A549 (cell line): ENCODE results near the gene TP53RK. TPM values are rescaled to one million over a fixed set of nuclear protein-coding genes. Genes with fewer than 3 reads are reported as not detected.

Experiments
- ATAC-seq, 2 experiments: fragments of 200-7000 bp in 1 of 2; fragments of >200 bp in 1 of 2; cut with Nextera tagmentation in 1 of 2; cut with Tn5 transposase in 1 of 2; 3 replicates each; pipeline versions ENCODE4 v1.8.0 to v1.9.1; 2018 to 2020; ENCODE audit warnings: mild to moderate bottlenecking in 1 of 2, moderate library complexity in 1 of 2
- CTCF ChIA-PET: fragments of 300-600 bp; sonication (Branson Sonifier 250); formaldehyde crosslinking; extraction: SDS; loops from one replicate; lab custom pipeline; 2021; ENCODE audit warnings: antibody characterized with exemption, inconsistent platforms; lab: Yijun Ruan, JAX
- POLR2A ChIA-PET: fragments of 350-600 bp; formaldehyde crosslinking; extraction: SDS; loops from one replicate; lab custom pipeline; 2021; ENCODE audit warnings: antibody characterized with exemption, inconsistent platforms; lab: Yijun Ruan, JAX
- DNase-seq, 2 experiments: peaks; one replicate each; pipeline versions ENCODE4 v3.0.0 to v3.0.0-alpha.2; 2011 to 2016; ENCODE audit warnings: low read depth in 1 of 2, low spot score in 1 of 2
- FAIRE-seq: peaks from 2 replicates; lab custom pipeline; 2011; peaks lifted over from hg19 to GRCh38; lab: Jason Lieb, UNC
- H3K27ac ChIP-seq, 2 experiments: fragments of >200 bp; sonication (Bioruptor Twin); formaldehyde crosslinking; 3 replicates each; pipeline ENCODE4 v1.5.1; 2016 to 2017
- H3K4me1 ChIP-seq: fragments of >200 bp; sonication (Bioruptor Twin); formaldehyde crosslinking; 3 replicates; pipeline ENCODE4 v1.6.1; 2016
- H3K4me2 ChIP-seq: fragments of >200 bp; sonication (Bioruptor Twin); formaldehyde crosslinking; 3 replicates; pipeline ENCODE4 v1.6.1; 2016
- H3K4me3 ChIP-seq: fragments of >200 bp; sonication (Bioruptor Twin); formaldehyde crosslinking; 3 replicates; pipeline ENCODE4 v1.5.1; 2016
- H3K9me3 ChIP-seq: fragments of >200 bp; sonication (Bioruptor Twin); formaldehyde crosslinking; 3 replicates; pipeline ENCODE4 v1.6.1; 2016
- BHLHE40 ChIP-seq: IDR thresholded peaks from 2 replicates; pipeline ENCODE4 v1.6.1; 2012; ENCODE audit warnings: low read depth, low read length, inconsistent platforms
- EHF ChIP-seq: fragments of 250-450 bp; sonication (Bioruptor Pico); IDR thresholded peaks from 2 replicates; pipeline ENCODE4 v1.5.0; 2020; ENCODE audit warnings: mild to moderate bottlenecking
- EHMT2 ChIP-seq: fragments of 200-600 bp; sonication (generic); IDR thresholded peaks from 2 replicates; pipeline ENCODE4 v1.6.1; 2016; ENCODE audit warnings: antibody characterized with exemption, low read depth, mild to moderate bottlenecking, moderate library complexity
- ESRRA ChIP-seq: fragments of 150-350 bp; IDR thresholded peaks from 2 replicates; pipeline ENCODE4 v1.6.1; 2014; ENCODE audit warnings: mild to moderate bottlenecking, low read length, borderline replicate concordance
- FOSL2 ChIP-seq, 2 experiments: fragments of 450-650 bp in 1 of 2; fragments of >200 bp in 1 of 2; sonication (Bioruptor Twin) in 1 of 2; formaldehyde crosslinking; IDR thresholded peaks; 2 replicates each; pipeline versions ENCODE4 v1.5.0 to v1.6.1; 2016 to 2020; ENCODE audit warnings: mild to moderate bottlenecking in 1 of 2, moderate library complexity in 1 of 2
- GATA3 ChIP-seq: IDR thresholded peaks from 2 replicates; pipeline ENCODE4 v1.6.1; 2012; ENCODE audit warnings: borderline replicate concordance
- HOXA7 ChIP-seq: fragments of 250-450 bp; sonication (Bioruptor Pico); IDR thresholded peaks from 2 replicates; pipeline ENCODE4 v1.5.0; 2020; ENCODE audit warnings: mild to moderate bottlenecking, moderate library complexity
- HOXB13 ChIP-seq: fragments of 250-450 bp; sonication (Bioruptor Pico); IDR thresholded peaks from 2 replicates; pipeline ENCODE4 v1.5.0; 2020; ENCODE audit warnings: low read depth, mild to moderate bottlenecking, moderate library complexity
- HOXB5 ChIP-seq: fragments of 250-450 bp; sonication (Bioruptor Pico); IDR thresholded peaks from 2 replicates; pipeline ENCODE4 v1.5.0; 2020; ENCODE audit warnings: mild to moderate bottlenecking, moderate library complexity
- KDM1A ChIP-seq: fragments of 200-600 bp; sonication (generic); IDR thresholded peaks from 2 replicates; pipeline ENCODE4 v1.6.1; 2016; ENCODE audit warnings: low read depth, mild to moderate bottlenecking
- MAFK ChIP-seq: fragments of 450-650 bp; IDR thresholded peaks from 2 replicates; pipeline ENCODE4 v1.6.1; 2014; ENCODE audit not compliant: partially characterized antibody
- MAZ ChIP-seq: fragments of 150-350 bp; IDR thresholded peaks from 2 replicates; pipeline ENCODE4 v1.6.1; 2014; ENCODE audit warnings: antibody characterized with exemption, low read depth, low read length, borderline replicate concordance
- ZC3H11A ChIP-seq: fragments of 450-650 bp; IDR thresholded peaks from 2 replicates; pipeline ENCODE4 v1.6.1; 2014; ENCODE audit warnings: antibody characterized with exemption, mild to moderate bottlenecking
- WGBS: methylation state at CpG from one replicate; pipeline ENCODE4 v1.1.6; 2017; ENCODE audit errors: missing lambda C conversion rate; 5-methylcytosine and 5-hydroxymethylcytosine counted together
- polyA plus RNA-seq, 4 experiments: library from polyadenylated mRNA; depleted of rRNA in 3 of 4; stranded (reverse); fragments of >200 nt; fragmentation: RNase III in 1 of 4; extraction: RNeasy Plus Mini Kit Qiagen cat#74134 plus additional on column Dnase treatment in 1 of 4; gene quantifications; 2 replicates in 3 of 4; 3 replicates in 1 of 4; pipeline ENCODE4 v1.2.3, GENCODE V29; 2011 to 2017
- TF ChIP-seq, protein P1 (sequence below): fragments of 450-650 bp; IDR thresholded peaks from 2 replicates; pipeline ENCODE4 v1.6.1; 2014; ENCODE audit warnings: antibody characterized with exemption
- TF ChIP-seq, protein P2 (sequence below): IDR thresholded peaks from 2 replicates; pipeline ENCODE4 v1.6.1; 2012
- TF ChIP-seq, protein P3 (sequence below): IDR thresholded peaks from 2 replicates; pipeline ENCODE4 v1.6.1; 2012; ENCODE audit warnings: low read depth, borderline replicate concordance
- TF ChIP-seq, protein P4 (sequence below): fragments of 200-600 bp; sonication (generic); IDR thresholded peaks from 2 replicates; pipeline ENCODE4 v1.6.1; 2016; ENCODE audit warnings: antibody characterized with exemption, mild to moderate bottlenecking, moderate library complexity
- TF ChIP-seq, protein P5 (sequence below): fragments of 250-450 bp; sonication (Bioruptor Pico); IDR thresholded peaks from 2 replicates; pipeline ENCODE4 v1.5.0; 2020; ENCODE audit warnings: low read depth, mild to moderate bottlenecking, moderate library complexity

Gene TP53RK
- polyA plus RNA-seq, 2 of the 4 experiments (the other 2 are of a cell fraction) = 9.8 to 11.8 TPM

DNA sequence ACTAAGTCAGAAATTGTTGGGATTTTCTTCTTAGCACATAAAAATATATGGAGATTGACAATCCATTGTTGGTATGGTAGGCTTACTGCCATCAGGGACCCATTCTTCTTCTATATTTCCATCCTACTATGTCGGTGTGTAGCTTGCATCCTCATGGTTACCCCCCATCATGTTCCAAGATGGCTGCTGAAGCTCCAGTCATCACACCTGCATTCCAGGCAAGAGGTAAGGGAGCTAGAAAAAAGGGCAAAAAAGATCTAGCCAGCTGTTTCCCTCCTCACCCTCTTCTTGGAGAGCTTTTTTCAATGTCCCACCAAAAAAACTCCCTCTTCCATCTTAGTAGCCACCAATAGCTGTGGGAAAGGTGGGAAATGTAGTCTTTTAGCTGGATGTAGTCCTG, 33.8 kb upstream of the TP53RK start:
- TF ChIP-seq, protein P1, sequence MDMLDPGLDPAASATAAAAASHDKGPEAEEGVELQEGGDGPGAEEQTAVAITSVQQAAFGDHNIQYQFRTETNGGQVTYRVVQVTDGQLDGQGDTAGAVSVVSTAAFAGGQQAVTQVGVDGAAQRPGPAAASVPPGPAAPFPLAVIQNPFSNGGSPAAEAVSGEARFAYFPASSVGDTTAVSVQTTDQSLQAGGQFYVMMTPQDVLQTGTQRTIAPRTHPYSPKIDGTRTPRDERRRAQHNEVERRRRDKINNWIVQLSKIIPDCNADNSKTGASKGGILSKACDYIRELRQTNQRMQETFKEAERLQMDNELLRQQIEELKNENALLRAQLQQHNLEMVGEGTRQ = no peak
- TF ChIP-seq ESRRA (no peak), KDM1A (no peak), EHMT2 (no peak), FOSL2 (IDR thresholded peaks at IDR 0.05) (no peak), FOSL2 (CRISPR knock-in tag; IDR thresholded peaks at IDR 0.05) (no peak), HOXB13 (CRISPR knock-in tag) (no peak), EHF (CRISPR knock-in tag) (no peak), HOXA7 (CRISPR knock-in tag) (no peak), MAFK (no peak)
- TF ChIP-seq, protein P2, sequence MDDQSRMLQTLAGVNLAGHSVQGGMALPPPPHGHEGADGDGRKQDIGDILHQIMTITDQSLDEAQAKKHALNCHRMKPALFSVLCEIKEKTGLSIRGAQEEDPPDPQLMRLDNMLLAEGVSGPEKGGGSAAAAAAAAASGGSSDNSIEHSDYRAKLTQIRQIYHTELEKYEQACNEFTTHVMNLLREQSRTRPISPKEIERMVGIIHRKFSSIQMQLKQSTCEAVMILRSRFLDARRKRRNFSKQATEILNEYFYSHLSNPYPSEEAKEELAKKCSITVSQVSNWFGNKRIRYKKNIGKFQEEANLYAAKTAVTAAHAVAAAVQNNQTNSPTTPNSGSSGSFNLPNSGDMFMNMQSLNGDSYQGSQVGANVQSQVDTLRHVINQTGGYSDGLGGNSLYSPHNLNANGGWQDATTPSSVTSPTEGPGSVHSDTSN = no peak
- TF ChIP-seq, protein P3, sequence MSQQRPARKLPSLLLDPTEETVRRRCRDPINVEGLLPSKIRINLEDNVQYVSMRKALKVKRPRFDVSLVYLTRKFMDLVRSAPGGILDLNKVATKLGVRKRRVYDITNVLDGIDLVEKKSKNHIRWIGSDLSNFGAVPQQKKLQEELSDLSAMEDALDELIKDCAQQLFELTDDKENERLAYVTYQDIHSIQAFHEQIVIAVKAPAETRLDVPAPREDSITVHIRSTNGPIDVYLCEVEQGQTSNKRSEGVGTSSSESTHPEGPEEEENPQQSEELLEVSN = no peak
- TF ChIP-seq, protein P4, sequence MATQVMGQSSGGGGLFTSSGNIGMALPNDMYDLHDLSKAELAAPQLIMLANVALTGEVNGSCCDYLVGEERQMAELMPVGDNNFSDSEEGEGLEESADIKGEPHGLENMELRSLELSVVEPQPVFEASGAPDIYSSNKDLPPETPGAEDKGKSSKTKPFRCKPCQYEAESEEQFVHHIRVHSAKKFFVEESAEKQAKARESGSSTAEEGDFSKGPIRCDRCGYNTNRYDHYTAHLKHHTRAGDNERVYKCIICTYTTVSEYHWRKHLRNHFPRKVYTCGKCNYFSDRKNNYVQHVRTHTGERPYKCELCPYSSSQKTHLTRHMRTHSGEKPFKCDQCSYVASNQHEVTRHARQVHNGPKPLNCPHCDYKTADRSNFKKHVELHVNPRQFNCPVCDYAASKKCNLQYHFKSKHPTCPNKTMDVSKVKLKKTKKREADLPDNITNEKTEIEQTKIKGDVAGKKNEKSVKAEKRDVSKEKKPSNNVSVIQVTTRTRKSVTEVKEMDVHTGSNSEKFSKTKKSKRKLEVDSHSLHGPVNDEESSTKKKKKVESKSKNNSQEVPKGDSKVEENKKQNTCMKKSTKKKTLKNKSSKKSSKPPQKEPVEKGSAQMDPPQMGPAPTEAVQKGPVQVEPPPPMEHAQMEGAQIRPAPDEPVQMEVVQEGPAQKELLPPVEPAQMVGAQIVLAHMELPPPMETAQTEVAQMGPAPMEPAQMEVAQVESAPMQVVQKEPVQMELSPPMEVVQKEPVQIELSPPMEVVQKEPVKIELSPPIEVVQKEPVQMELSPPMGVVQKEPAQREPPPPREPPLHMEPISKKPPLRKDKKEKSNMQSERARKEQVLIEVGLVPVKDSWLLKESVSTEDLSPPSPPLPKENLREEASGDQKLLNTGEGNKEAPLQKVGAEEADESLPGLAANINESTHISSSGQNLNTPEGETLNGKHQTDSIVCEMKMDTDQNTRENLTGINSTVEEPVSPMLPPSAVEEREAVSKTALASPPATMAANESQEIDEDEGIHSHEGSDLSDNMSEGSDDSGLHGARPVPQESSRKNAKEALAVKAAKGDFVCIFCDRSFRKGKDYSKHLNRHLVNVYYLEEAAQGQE = no peak
- TF ChIP-seq, protein P5, sequence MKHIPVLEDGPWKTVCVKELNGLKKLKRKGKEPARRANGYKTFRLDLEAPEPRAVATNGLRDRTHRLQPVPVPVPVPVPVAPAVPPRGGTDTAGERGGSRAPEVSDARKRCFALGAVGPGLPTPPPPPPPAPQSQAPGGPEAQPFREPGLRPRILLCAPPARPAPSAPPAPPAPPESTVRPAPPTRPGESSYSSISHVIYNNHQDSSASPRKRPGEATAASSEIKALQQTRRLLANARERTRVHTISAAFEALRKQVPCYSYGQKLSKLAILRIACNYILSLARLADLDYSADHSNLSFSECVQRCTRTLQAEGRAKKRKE (CRISPR knock-in tag) = no peak
- TF ChIP-seq, all 56 proteins: peak for 0
- DNase-seq (no peak), ATAC-seq (no peak), FAIRE-seq (no peak)
- ChIA-PET POLR2A (no interaction called here), CTCF (interaction anchor here (1.4 to 1.9 kb wide), 3 partner anchors 16 to 29 kb away, joined by 3 to 7 read pairs (median 4); no protein-coding TSS in a partner anchor)
- H3K9me3 ChIP-seq = peaks cover 5% of the 10 kb centered on the region; the same call in 2 of the 3 replicates
- H3K4me2 ChIP-seq = no peak overlapping the region
- no peak overlapping the region for H3K27ac ChIP-seq
- 0% methylated on average over 1 of the region's 1 CpG for WGBS
- no peaks in the 10 kb centered on the region for H3K4me1 ChIP-seq
- no peak overlapping the region for H3K4me3 ChIP-seq

DNA sequence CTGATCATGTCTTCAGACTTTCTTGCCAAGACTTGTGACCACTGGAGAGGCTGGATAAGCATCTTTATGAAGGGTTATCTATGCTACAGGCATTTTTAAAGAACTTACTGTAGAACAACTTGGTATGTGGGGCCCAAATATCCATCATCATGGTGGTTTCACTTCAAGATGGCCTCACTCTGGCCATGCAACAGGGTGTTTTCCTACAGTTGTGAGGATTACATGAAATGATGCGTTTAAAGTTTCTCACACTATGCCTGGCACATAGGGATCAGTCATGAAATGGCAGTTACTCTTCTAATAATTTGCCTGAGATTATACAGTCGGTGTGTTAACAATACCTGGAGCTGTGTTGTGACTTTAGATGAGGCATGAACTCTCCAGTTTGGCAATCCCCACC, 33.2 kb upstream of the TP53RK start:
- DNase-seq (no peak), FAIRE-seq (no peak), ATAC-seq (no peak)
- TF ChIP-seq EHMT2 (no peak), MAZ (no peak), ZC3H11A (no peak)
- Histone ChIP-seq H3K4me2 (no peak overlapping the region), H3K9me3 (peaks cover 5% of the 10 kb centered on the region; the same call in 2 of the 3 replicates), H3K27ac (no peak overlapping the region), H3K4me1 (no peaks in the 10 kb centered on the region), H3K4me3 (no peak overlapping the region)
- WGBS = 23% methylated on average over 2 of the region's 2 CpGs
- CTCF ChIA-PET = interaction anchor here (1.4 to 1.9 kb wide), 3 partner anchors 15 to 30 kb away, joined by 3 to 7 read pairs (median 4); no protein-coding TSS in a partner anchor
- POLR2A ChIA-PET = no interaction called here

DNA sequence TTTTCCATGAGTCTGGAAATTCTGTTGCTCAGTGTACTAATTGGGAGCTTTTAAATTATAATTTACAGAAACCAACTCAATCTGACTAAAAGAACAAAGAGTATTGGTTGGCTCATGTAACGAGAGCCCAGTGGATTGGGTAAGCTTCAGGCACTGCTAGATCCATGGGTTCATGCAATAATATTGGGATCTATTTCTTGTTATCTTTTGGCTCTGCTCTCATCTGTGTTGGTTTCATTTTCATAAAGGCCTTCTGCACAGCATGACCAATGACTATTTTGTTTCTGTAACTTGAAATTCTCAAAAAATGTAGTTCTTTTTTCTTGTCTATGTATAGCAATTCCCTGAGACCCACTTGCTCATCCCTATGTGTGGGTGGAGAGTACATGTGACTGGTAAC, 32.2 kb upstream of the TP53RK start:
- 34% methylated on average over 1 of the region's 1 CpG for WGBS
- ATAC-seq (no peak), FAIRE-seq (no peak), DNase-seq (no peak)
- Histone ChIP-seq H3K4me3 (no peak overlapping the region), H3K4me2 (no peak overlapping the region), H3K27ac (no peak overlapping the region), H3K4me1 (no peaks in the 10 kb centered on the region), H3K9me3 (peaks cover 5% of the 10 kb centered on the region; the same call in 2 of the 3 replicates)
- POLR2A ChIA-PET = no interaction called here
- CTCF ChIA-PET = no interaction called here
- no peak for TF ChIP-seq GATA3
- no peak for TF ChIP-seq BHLHE40
- no peak for TF ChIP-seq ZC3H11A
- no peak for TF ChIP-seq EHF (CRISPR knock-in tag)
- TF ChIP-seq, protein P1 = no peak
- no peak for TF ChIP-seq HOXB5
- no peak for TF ChIP-seq ESRRA
